PC-3 (cell line): ENCODE data around the gene ZMPSTE24.

Experiments used
- CTCF ChIP-seq: fragments of 300-600 bp; sonication (generic); conservative IDR thresholded peaks from 2 replicates; pipeline ENCODE4 v1.5.1; 2017; ENCODE audit warnings: antibody characterized with exemption, low read depth, mild to moderate bottlenecking, low read length
- EZH2 ChIP-seq: fragments of 300-600 bp; sonication (generic); IDR thresholded peaks from one replicate; pipeline ENCODE4 v1.6.1; 2017; ENCODE audit warnings: antibody characterized with exemption, mild to moderate bottlenecking, low read length; ENCODE audit not compliant: unreplicated experiment
- EZH2phosphoT487 ChIP-seq: fragments of 300-600 bp; sonication (generic); IDR thresholded peaks from 2 replicates; pipeline ENCODE4 v1.6.1; 2018; ENCODE audit warnings: mild to moderate bottlenecking, antibody characterized with exemption, low read length, borderline replicate concordance

DNA sequence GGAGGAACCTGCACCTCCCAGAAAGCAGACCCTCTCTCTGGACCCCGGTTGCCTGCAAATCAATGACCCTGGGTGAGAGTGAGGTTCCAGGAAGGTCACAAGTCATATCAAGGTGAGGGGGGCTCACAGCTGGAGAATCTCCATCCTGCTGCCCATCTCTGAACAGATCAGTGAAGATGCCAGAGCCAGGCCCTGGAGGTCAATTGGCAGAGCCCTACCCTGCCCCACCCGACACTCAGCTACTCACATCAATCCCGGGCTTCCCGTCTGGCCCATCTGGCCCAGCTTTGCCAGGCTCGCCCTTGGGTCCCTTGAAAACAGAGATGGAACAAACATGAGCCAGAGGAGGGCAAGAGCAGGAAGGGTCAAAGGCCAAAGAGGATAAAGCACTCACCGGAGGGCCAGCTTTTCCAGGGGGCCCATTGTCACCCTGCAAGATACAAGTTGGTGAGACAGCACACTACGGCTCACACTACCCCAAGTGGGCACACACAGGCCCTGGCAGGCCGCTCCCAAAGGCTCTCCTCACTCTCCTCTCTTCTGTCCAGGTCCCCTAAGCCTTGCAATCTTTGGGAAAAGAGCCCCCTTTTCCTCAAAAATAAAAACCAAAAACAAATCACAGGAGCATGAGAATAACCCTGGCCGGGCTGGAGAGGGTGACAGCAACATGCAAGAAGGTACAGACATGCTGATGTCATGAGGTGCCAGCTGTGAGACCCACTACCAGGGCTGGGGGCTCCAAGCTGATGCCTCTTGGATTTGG is 56.1 kb downstream of the ZMPSTE24 start:
- TF ChIP-seq CTCF (no peak), EZH2 (no peak), EZH2phosphoT487 (no peak)
